Measurements from ENCODE around the gene UGT1A9. TPM values are rescaled to one million over a fixed set of nuclear protein-coding genes. Genes with fewer than 3 reads are reported as not detected.
"Not testable (repeated sequence)": the region's sequence is repeated elsewhere in the genome, so short reads cannot be mapped to it uniquely, and the experiment has no call there.

UGT1A9 gene
- total and polyA plus RNA-seq, 10 of the 15 experiments (the other 5 are each of a cell fraction or from before 2014, with no cell fraction given), result 0.07 TPM; not detected in 9

- TF ChIP-seq BCL3 (IDR thresholded peaks at IDR 0.05; ENCODE audit: borderline replicate concordance, insufficient read depth, low read depth, low read length, poor library complexity, severe bottlenecking) (no peak), SKIL (IDR thresholded peaks at IDR 0.05; ENCODE audit: low read depth, poor library complexity, severe bottlenecking) (no peak)
Observed at GRCh38 chr2:233745073-233745755, 73.5 kb downstream of the UGT1A9 start (continued).

GRCh38 chr2:233745838-233746237 is 74.1 kb downstream of the UGT1A9 start:
- FAIRE-seq; H3K4me3 ChIP-seq; H3K36me3 ChIP-seq (ENCODE audit: control insufficient read depth in 2 of 2, insufficient read depth in 2 of 2, low read length in 1 of 2); SMC1A ChIA-PET (ENCODE audit: uncharacterized antibody, unreplicated experiment); H3K9me3 ChIP-seq (replicated peaks; ENCODE audit: control insufficient read depth, insufficient read depth, low read length); ATAC-seq; H3K4me1 ChIP-seq (ENCODE audit: control insufficient read depth, insufficient read depth, low read length); H3K27ac ChIP-seq (ENCODE audit: control insufficient read depth, insufficient read depth); H3K27me3 ChIP-seq (replicated peaks in 1 of 2; ENCODE audit: control insufficient read depth in 2 of 2, insufficient read depth in 2 of 2, low read length in 1 of 2); RAD21 ChIA-PET (ENCODE audit: unreplicated experiment); H3K4me2 ChIP-seq (ENCODE audit: control insufficient read depth, insufficient read depth); intact Hi-C loops (cut with micrococcal nuclease; ENCODE audit: unreplicated experiment); POLR2A ChIA-PET; H3K9ac ChIP-seq (ENCODE audit: control insufficient read depth, insufficient read depth, low read length); H4K20me1 ChIP-seq (ENCODE audit: control insufficient read depth, insufficient read depth); BruUV-seq (replicated peaks); CTCF ChIA-PET; DNase-seq (ENCODE audit: low read depth, low spot score); in situ Hi-C loops (cut with MboI); H3K79me2 ChIP-seq (ENCODE audit: control insufficient read depth, insufficient read depth, low read length); H2AFZ ChIP-seq (ENCODE audit: control insufficient read depth, low read depth, low read length): not testable (repeated sequence)
- 0% methylated on average over 2 of the region's 2 CpGs for WGBS (ENCODE audit: insufficient coverage, insufficient replicate concordance, low lambda C conversion rate, missing lambda C conversion rate)
